GM23248 (cell line): ENCODE measurements around the gene RELL1. TPM values are rescaled to one million over a fixed set of nuclear protein-coding genes. Genes with fewer than 3 reads are reported as not detected.

ENCODE experiments used
- DNase-seq: peaks from one replicate; pipeline ENCODE4 v3.0.0-alpha.2; 2015
- H2AFZ ChIP-seq: fragments of 200-600 bp; sonication (generic); 2 replicates; pipeline ENCODE4 v1.6.1; 2016; ENCODE audit warnings: antibody characterized with exemption
- H3F3A ChIP-seq: fragments of 200-600 bp; sonication (generic); 2 replicates; pipeline ENCODE4 v1.6.1; 2016; ENCODE audit warnings: mild to moderate bottlenecking, antibody characterized with exemption, mixed run types; ENCODE audit not compliant: insufficient read depth
- H3K27ac ChIP-seq: fragments of 200-600 bp; sonication (generic); 2 replicates; pipeline ENCODE4 v1.5.1; 2016; ENCODE audit warnings: mild to moderate bottlenecking
- H3K27me3 ChIP-seq: fragments of 200-600 bp; sonication (generic); replicated peaks from 2 replicates; pipeline ENCODE4 v1.6.1; 2016; ENCODE audit warnings: mild to moderate bottlenecking; ENCODE audit not compliant: insufficient read depth
- H3K36me3 ChIP-seq: fragments of 200-600 bp; sonication (generic); 2 replicates; pipeline ENCODE4 v1.6.1; 2016; ENCODE audit warnings: low read depth, mild to moderate bottlenecking
- H3K4me1 ChIP-seq: fragments of 200-600 bp; sonication (generic); 2 replicates; pipeline ENCODE4 v1.6.1; 2016; ENCODE audit warnings: mild to moderate bottlenecking; ENCODE audit not compliant: insufficient read depth
- H3K4me2 ChIP-seq: fragments of 200-600 bp; sonication (generic); one replicate; pipeline ENCODE4 v1.6.1; 2016; ENCODE audit warnings: mild to moderate bottlenecking; ENCODE audit not compliant: unreplicated experiment
- H3K4me3 ChIP-seq: fragments of 200-600 bp; sonication (generic); 2 replicates; pipeline ENCODE4 v1.5.1; 2016; ENCODE audit warnings: mild to moderate bottlenecking
- H3K79me2 ChIP-seq: fragments of 200-600 bp; sonication (generic); 2 replicates; pipeline ENCODE4 v1.6.1; 2016; ENCODE audit warnings: mild to moderate bottlenecking; ENCODE audit not compliant: insufficient read depth
- H3K9ac ChIP-seq: fragments of 200-600 bp; sonication (generic); 2 replicates; pipeline ENCODE4 v1.6.1; 2016; ENCODE audit warnings: mild to moderate bottlenecking
- H3K9me2 ChIP-seq: fragments of 200-600 bp; sonication (generic); 2 replicates; pipeline ENCODE4 v1.6.1; 2016; ENCODE audit warnings: mixed run types, mild to moderate bottlenecking, moderate library complexity; ENCODE audit not compliant: insufficient read depth
- H3K9me3 ChIP-seq: fragments of 200-600 bp; sonication (generic); one replicate; pipeline ENCODE4 v1.6.1; 2017; ENCODE audit warnings: low read depth
- H4K20me1 ChIP-seq: fragments of 200-600 bp; sonication (generic); 2 replicates; pipeline ENCODE4 v1.6.0; 2016; ENCODE audit not compliant: insufficient read depth
- EZH2 ChIP-seq: fragments of 200-600 bp; sonication (generic); IDR thresholded peaks from 2 replicates; pipeline ENCODE4 v1.6.1; 2018; ENCODE audit warnings: antibody characterized with exemption, mild to moderate bottlenecking; ENCODE audit not compliant: insufficient read depth, poor library complexity, severe bottlenecking
- EZH2phosphoT487 ChIP-seq: fragments of 200-600 bp; sonication (generic); IDR thresholded peaks from 2 replicates; pipeline ENCODE4 v1.6.1; 2018; ENCODE audit warnings: antibody characterized with exemption, moderate library complexity, mild to moderate bottlenecking, low read depth; ENCODE audit not compliant: insufficient read depth
- WGBS, 2 experiments: methylation state at CpG; one replicate each; pipeline ENCODE4 v1.1.6; 2015 to 2017; ENCODE audit warnings: low lambda C conversion rate in 2 of 2, low coverage in 1 of 2; ENCODE audit errors: missing lambda C conversion rate in 2 of 2; 5-methylcytosine and 5-hydroxymethylcytosine counted together
- in situ Hi-C: fragments of 300-500 bp; cut with MboI; formaldehyde crosslinking; loops from 2 replicates; pipeline ENCODE4 v1.15.0; 2020
- polyA plus RNA-seq: library from polyadenylated mRNA; unstranded; fragments of >200 nt; fragmentation: Nextera tagmentation; extraction: Ambion mirVana; gene quantifications from 2 replicates; pipeline ENCODE4 v1.2.1, GENCODE V29; 2016
- total RNA-seq: library from RNA; depleted of rRNA; stranded (reverse); fragments of >200 nt; shearing (Covaris generic); gene quantifications from 2 replicates; pipeline ENCODE4 v1.2.3, GENCODE V29; 2014

The RELL1 gene
- total and polyA plus RNA-seq, 2 experiments from 2014 or later, result 7.7 to 42.5 TPM

DNA sequence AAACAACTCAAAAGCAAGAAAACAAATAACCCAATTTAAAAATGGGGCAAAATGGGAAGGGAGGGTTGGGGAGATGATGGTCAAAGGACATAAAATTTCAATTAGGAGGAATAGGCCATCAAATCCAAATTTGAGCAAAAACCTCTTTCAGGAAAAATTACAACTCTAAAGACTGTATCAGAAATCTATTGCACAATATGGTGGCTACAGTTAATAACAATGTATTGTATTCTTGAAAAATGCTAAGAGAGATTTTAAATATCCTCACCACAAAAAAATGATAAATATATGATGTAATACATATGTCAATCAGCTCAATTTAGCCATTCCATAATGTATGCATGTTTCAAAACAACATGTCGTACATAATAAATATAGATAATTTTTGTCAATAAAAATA lies 60.7 kb downstream of the RELL1 start:
- Histone ChIP-seq H4K20me1 (no peaks in the 10 kb centered on the region), H3K27ac (no peak overlapping the region)
- TF ChIP-seq EZH2phosphoT487, result no peak
- no peak for TF ChIP-seq EZH2

DNA sequence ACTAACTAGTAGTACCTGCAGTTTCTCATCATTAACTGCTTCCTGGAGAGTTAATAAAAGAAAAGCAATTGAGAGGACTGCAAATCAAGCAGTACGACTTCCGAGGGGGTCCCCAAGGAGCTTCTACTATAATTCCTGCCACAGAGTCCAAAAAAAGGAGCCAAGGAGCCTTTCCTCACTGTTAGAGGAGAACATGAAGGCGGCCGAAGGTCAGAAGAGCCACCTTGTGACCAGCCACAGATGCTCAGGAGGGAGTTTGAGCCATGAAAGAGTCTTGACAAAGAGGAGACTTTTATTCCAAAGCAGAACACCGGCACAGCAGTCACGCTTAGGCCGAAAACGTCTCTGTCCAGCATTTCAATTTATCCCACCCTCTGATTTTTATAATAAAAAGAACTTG lies 62.2 kb downstream of the RELL1 start:
- H4K20me1 ChIP-seq, result no peaks in the 10 kb centered on the region
- no peak for DNase-seq
- no peak overlapping the region for H2AFZ ChIP-seq
- H3K9ac ChIP-seq, result no peak overlapping the region
- in situ Hi-C loops, result no loop called here
- no peak for TF ChIP-seq EZH2phosphoT487
- no peaks in the 10 kb centered on the region for H3K79me2 ChIP-seq
- 0 out of 2 replicates have a peak, but pooled peaks cover 5% of the 10 kb centered on the region for H3K36me3 ChIP-seq
- no peaks in the 10 kb centered on the region for H3K9me3 ChIP-seq
- H3F3A ChIP-seq, result peaks cover 9% of the 10 kb centered on the region; the same call in 1 of the 2 replicates
- H3K4me1 ChIP-seq, result peaks cover 5% of the 10 kb centered on the region
- H3K4me3 ChIP-seq, result no peak overlapping the region
- H3K27me3 ChIP-seq, result no peaks in the 10 kb centered on the region
- no peak overlapping the region for H3K27ac ChIP-seq
- H3K4me2 ChIP-seq, result no peak overlapping the region
- H3K9me2 ChIP-seq, result no peaks in the 10 kb centered on the region
- 90 to 91% methylated on average over 8 of the region's 8 CpGs for WGBS, 2 experiments

More for the DNA sequence above, 60.7 kb downstream of the RELL1 start:
- peaks cover 15% of the 10 kb centered on the region; the same call in 1 of the 2 replicates for H3F3A ChIP-seq
- no peaks in the 10 kb centered on the region for H3K79me2 ChIP-seq
- H3K9me2 ChIP-seq, result no peaks in the 10 kb centered on the region
- H3K4me1 ChIP-seq, result peaks cover 11% of the 10 kb centered on the region
- DNase-seq, result no peak
- WGBS, 2 experiments, result 97 to 100% methylated on average over 1 of the region's 1 CpG
- in situ Hi-C loops, result no loop called here
- no peaks in the 10 kb centered on the region for H3K9me3 ChIP-seq
- no peak overlapping the region for H3K4me3 ChIP-seq
- no peaks in the 10 kb centered on the region for H3K27me3 ChIP-seq
- H3K36me3 ChIP-seq, result 0 out of 2 replicates have a peak, but pooled peaks cover 5% of the 10 kb centered on the region
- no peak overlapping the region for H2AFZ ChIP-seq
- H3K4me2 ChIP-seq, result no peak overlapping the region
- no peak overlapping the region for H3K9ac ChIP-seq

DNA sequence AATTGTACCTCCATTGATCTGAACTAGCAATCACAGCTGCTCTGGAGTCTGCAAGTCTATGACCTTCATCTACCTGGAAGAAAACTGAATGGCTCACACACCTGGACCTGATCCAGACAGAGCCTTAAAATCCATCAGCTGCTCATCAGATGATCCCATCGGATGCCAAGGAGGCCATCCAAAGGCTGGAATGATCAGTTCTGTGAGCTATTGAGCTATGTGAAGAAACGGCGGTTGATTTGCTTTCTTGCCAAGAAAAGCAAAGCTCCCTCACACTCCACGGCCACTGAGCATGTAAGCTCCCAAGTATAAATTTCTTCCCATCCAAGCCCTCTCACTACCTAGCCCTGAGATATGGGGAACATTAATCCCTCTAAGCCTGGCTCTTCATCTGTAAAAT lies 63.1 kb downstream of the RELL1 start:
- H3K9ac ChIP-seq, result no peak overlapping the region
- H3K27ac ChIP-seq, result no peak overlapping the region
- H3K27me3 ChIP-seq, result no peaks in the 10 kb centered on the region
- 0 out of 2 replicates have a peak, but pooled peaks cover under 1% of the 10 kb centered on the region for H3F3A ChIP-seq
- no peaks in the 10 kb centered on the region for H3K4me1 ChIP-seq
- H3K4me2 ChIP-seq, result no peak overlapping the region
- no peaks in the 10 kb centered on the region for H3K9me2 ChIP-seq
- no peak overlapping the region for H3K4me3 ChIP-seq
- H3K36me3 ChIP-seq, result 0 out of 2 replicates have a peak, but pooled peaks cover 5% of the 10 kb centered on the region
- no peak for DNase-seq
- 85 to 88% methylated on average over 4 of the region's 4 CpGs for WGBS, 2 experiments
- no peaks in the 10 kb centered on the region for H3K79me2 ChIP-seq
- in situ Hi-C loops, result no loop called here
- H4K20me1 ChIP-seq, result no peaks in the 10 kb centered on the region
- H2AFZ ChIP-seq, result no peak overlapping the region
- TF ChIP-seq EZH2phosphoT487, result no peak
- no peak for TF ChIP-seq EZH2
- H3K9me3 ChIP-seq, result no peaks in the 10 kb centered on the region

DNA sequence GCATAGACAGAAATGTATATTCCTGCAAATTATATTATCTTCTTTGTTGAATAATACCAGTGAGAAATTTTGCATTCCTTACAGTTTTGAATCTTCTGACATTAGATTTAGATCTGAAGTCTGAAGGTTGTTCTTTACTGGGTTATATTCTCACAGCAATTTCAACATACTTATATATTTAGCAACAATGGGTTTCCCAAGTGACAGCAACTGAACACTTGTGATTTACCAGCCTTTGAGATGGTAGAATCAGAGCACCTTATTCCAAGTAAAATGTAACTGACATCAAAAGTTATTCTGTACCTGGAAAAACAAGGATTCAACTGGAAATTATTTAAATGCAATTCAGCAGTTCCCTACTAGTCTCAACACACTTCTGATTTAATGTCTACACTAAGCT lies 66.0 kb downstream of the RELL1 start:
- no peak overlapping the region for H3K27ac ChIP-seq
- no peaks in the 10 kb centered on the region for H4K20me1 ChIP-seq
- TF ChIP-seq EZH2, result no peak
- TF ChIP-seq EZH2phosphoT487, result no peak
- no peaks in the 10 kb centered on the region for H3K4me1 ChIP-seq
- H3K4me3 ChIP-seq, result no peak overlapping the region
- no peaks in the 10 kb centered on the region for H3K79me2 ChIP-seq
- in situ Hi-C loops, result no loop called here
- DNase-seq, result no peak
- no peak overlapping the region for H2AFZ ChIP-seq
- no peak overlapping the region for H3K4me2 ChIP-seq
- no peaks in the 10 kb centered on the region for H3F3A ChIP-seq
- H3K9me2 ChIP-seq, result no peaks in the 10 kb centered on the region
- no peaks in the 10 kb centered on the region for H3K36me3 ChIP-seq
- no peaks in the 10 kb centered on the region for H3K27me3 ChIP-seq
- H3K9me3 ChIP-seq, result no peaks in the 10 kb centered on the region
- no peak overlapping the region for H3K9ac ChIP-seq

DNA sequence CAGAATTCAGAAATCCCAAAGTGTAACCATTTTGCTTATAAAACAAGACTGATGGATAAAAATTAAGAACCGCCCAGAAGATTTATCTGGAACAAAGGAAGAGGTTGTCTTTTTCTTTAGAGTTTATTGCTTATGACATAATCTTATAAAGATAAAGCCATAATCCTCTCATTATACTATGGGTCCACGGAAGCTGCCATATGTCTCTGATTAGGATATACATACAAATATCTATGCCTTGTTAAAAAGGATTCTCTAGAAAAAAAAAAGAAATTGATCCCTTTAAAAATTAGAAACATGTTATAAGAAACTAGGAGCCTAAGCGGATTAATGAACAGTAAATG lies 70.5 kb downstream of the RELL1 start:
- DNase-seq, result no peak
- in situ Hi-C loops, result no loop called here
- H3K27ac ChIP-seq, result no peak overlapping the region
- 52 to 53% methylated on average over 3 of the region's 3 CpGs for WGBS, 2 experiments
- no peak overlapping the region for H3K4me3 ChIP-seq
- no peaks in the 10 kb centered on the region for H3F3A ChIP-seq
- no peaks in the 10 kb centered on the region for H4K20me1 ChIP-seq
- H3K36me3 ChIP-seq, result no peaks in the 10 kb centered on the region
- no peaks in the 10 kb centered on the region for H3K9me3 ChIP-seq
- H3K27me3 ChIP-seq, result no peaks in the 10 kb centered on the region
- H2AFZ ChIP-seq, result no peak overlapping the region
- no peak overlapping the region for H3K4me2 ChIP-seq
- TF ChIP-seq EZH2phosphoT487, result no peak
- no peak for TF ChIP-seq EZH2
- H3K79me2 ChIP-seq, result no peaks in the 10 kb centered on the region
- no peaks in the 10 kb centered on the region for H3K9me2 ChIP-seq
- H3K9ac ChIP-seq, result no peak overlapping the region
- no peaks in the 10 kb centered on the region for H3K4me1 ChIP-seq
